Measurements from ENCODE around the gene RBM10.

GRCh38 chrX:47129157-47129898 lies 15.7 kb upstream of the RBM10 start:
- TF ChIP-seq CTCF (conservative IDR thresholded peaks at IDR 0.05 in 1 of 2, IDR thresholded peaks at IDR 0.05 in 1 of 2; ENCODE audit: low read depth in 1 of 2, low read length in 2 of 2) (no peak), EZH2 (IDR thresholded peaks at IDR 0.05; ENCODE audit: low read length, missing control alignments) (no peak)

All from fibroblast of lung (primary cell).